ENCODE data around the gene LMX1A. TPM values are rescaled to one million over a fixed set of nuclear protein-coding genes. Genes with fewer than 3 reads are reported as not detected.

LMX1A gene
- total and polyA plus RNA-seq, 8 donors: not detected

GRCh38 chr1:165217958-165218357 lies 138.6 kb downstream of the LMX1A start:
- no peak overlapping the region for H3K4me3 ChIP-seq
- intact Hi-C loops (cut with DNase I): no loop called here

GRCh38 chr1:165216254-165216653 lies 140.3 kb downstream of the LMX1A start:
- Histone ChIP-seq H3K4me1 (no peaks in the 10 kb centered on the region), H3K36me3 (no peaks in the 10 kb centered on the region), H3K27me3 (no peaks in the 10 kb centered on the region), H3K9me3 (no peaks in the 10 kb centered on the region), H3K27ac (no peak overlapping the region), H3K4me3 (no peak overlapping the region)
- no peak for DNase-seq
- intact Hi-C loops (cut with DNase I): no loop called here
- TF ChIP-seq CTCF (IDR thresholded peaks at IDR 0.05): no peak
- ATAC-seq: no peak

More at GRCh38 chr1:165217958-165218357, 138.6 kb downstream of the LMX1A start:
- Histone ChIP-seq H3K4me1 (no peaks in the 10 kb centered on the region), H3K27me3 (no peaks in the 10 kb centered on the region), H3K27ac (no peak overlapping the region), H3K9me3 (no peaks in the 10 kb centered on the region), H3K36me3 (no peaks in the 10 kb centered on the region)
- TF ChIP-seq CTCF (IDR thresholded peaks at IDR 0.05): no peak
- DNase-seq (no peak), ATAC-seq (no peak)

- intact Hi-C loops (cut with DNase I): no loop called here
- ATAC-seq (no peak), DNase-seq (no peak)
- TF ChIP-seq CTCF (IDR thresholded peaks at IDR 0.05): no peak
- Histone ChIP-seq H3K4me1 (no peaks in the 10 kb centered on the region), H3K27me3 (no peaks in the 10 kb centered on the region), H3K27ac (no peak overlapping the region), H3K9me3 (no peaks in the 10 kb centered on the region), H3K4me3 (no peak overlapping the region), H3K36me3 (no peaks in the 10 kb centered on the region)
These were observed 140.8 kb downstream of the LMX1A start for GRCh38 chr1:165215676-165216075.

- DNase-seq: no peak
- H3K27ac ChIP-seq: no peak overlapping the region
- no peak overlapping the region for H3K4me3 ChIP-seq
- intact Hi-C loops (cut with DNase I): no loop called here
- H3K9me3 ChIP-seq: no peaks in the 10 kb centered on the region
- ATAC-seq: no peak
- no peaks in the 10 kb centered on the region for H3K27me3 ChIP-seq
- TF ChIP-seq CTCF (IDR thresholded peaks at IDR 0.05): no peak
- H3K36me3 ChIP-seq: no peaks in the 10 kb centered on the region
- H3K4me1 ChIP-seq: no peaks in the 10 kb centered on the region
These were observed 144.3 kb downstream of the LMX1A start for GRCh38 chr1:165212229-165212628.

- intact Hi-C loops (cut with DNase I): no loop called here
- H3K4me3 ChIP-seq: no peak overlapping the region
- ATAC-seq (no peak), DNase-seq (no peak)
- TF ChIP-seq CTCF (IDR thresholded peaks at IDR 0.05): no peak
- H3K27ac ChIP-seq: no peak overlapping the region
- H3K9me3 ChIP-seq: no peaks in the 10 kb centered on the region
- no peaks in the 10 kb centered on the region for H3K36me3 ChIP-seq
- no peaks in the 10 kb centered on the region for H3K27me3 ChIP-seq
- H3K4me1 ChIP-seq: no peaks in the 10 kb centered on the region
These were observed 148.5 kb downstream of the LMX1A start for GRCh38 chr1:165207853-165208515.

Data from left lung (tissue), 10 donors.